Fibroblast of gingiva (primary cell): ENCODE data around the gene SRP72.

Source experiments
- DNase-seq: peaks from one replicate; pipeline ENCODE4 v3.0.0-alpha.2; 2011; ENCODE audit warnings: low read depth

The SRP72 gene

GRCh38 chr4:56550642-56551041, 83.2 kb downstream of the SRP72 start:
- no peak for DNase-seq

- no peak for DNase-seq
Observed at GRCh38 chr4:56551516-56551915, 84.1 kb downstream of the SRP72 start.

GRCh38 chr4:56552273-56552672, 84.9 kb downstream of the SRP72 start:
- no peak for DNase-seq
